ENCODE data around the gene FAM187B.
A peak's percentile ranks its signal among the peaks of the same experiment; 100 is the strongest.

FAM187B gene

DNA sequence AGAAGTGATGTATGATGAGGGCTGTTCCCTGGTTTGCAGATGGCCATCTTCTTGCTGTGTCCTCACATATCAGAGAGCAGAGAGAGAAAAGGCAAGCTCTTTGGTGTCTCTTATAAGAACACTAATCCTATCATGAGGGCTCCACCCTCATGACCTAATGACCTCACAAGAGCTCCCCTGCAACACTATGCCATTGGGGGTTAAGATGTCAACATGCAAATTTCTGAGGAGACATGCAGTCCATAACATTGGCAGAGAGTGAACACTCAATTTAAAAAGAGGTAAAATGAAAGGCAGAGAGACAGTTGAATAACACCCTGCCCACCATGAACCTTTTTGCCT, 10.9 kb downstream of the FAM187B start:
- no peak for DNase-seq (ENCODE audit: low read depth in 1 of 2, low spot score in 1 of 2)
- no peak overlapping the region for H3K4me3 ChIP-seq (replicated peaks; ENCODE audit: insufficient read depth, low read length)
- TF ChIP-seq SPI1 (IDR thresholded peaks at IDR 0.05; ENCODE audit: borderline replicate concordance, low read depth) (no peak), GABPA (IDR thresholded peaks at IDR 0.05; ENCODE audit: low read depth) (no peak), POLR2AphosphoS5 (IDR thresholded peaks at IDR 0.05; ENCODE audit: low read depth) (no peak)
- TF ChIP-seq, protein P1, sequence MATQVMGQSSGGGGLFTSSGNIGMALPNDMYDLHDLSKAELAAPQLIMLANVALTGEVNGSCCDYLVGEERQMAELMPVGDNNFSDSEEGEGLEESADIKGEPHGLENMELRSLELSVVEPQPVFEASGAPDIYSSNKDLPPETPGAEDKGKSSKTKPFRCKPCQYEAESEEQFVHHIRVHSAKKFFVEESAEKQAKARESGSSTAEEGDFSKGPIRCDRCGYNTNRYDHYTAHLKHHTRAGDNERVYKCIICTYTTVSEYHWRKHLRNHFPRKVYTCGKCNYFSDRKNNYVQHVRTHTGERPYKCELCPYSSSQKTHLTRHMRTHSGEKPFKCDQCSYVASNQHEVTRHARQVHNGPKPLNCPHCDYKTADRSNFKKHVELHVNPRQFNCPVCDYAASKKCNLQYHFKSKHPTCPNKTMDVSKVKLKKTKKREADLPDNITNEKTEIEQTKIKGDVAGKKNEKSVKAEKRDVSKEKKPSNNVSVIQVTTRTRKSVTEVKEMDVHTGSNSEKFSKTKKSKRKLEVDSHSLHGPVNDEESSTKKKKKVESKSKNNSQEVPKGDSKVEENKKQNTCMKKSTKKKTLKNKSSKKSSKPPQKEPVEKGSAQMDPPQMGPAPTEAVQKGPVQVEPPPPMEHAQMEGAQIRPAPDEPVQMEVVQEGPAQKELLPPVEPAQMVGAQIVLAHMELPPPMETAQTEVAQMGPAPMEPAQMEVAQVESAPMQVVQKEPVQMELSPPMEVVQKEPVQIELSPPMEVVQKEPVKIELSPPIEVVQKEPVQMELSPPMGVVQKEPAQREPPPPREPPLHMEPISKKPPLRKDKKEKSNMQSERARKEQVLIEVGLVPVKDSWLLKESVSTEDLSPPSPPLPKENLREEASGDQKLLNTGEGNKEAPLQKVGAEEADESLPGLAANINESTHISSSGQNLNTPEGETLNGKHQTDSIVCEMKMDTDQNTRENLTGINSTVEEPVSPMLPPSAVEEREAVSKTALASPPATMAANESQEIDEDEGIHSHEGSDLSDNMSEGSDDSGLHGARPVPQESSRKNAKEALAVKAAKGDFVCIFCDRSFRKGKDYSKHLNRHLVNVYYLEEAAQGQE (IDR thresholded peaks at IDR 0.05; ENCODE audit: insufficient replicate concordance, low read depth): no peak
- TF ChIP-seq, protein P2, sequence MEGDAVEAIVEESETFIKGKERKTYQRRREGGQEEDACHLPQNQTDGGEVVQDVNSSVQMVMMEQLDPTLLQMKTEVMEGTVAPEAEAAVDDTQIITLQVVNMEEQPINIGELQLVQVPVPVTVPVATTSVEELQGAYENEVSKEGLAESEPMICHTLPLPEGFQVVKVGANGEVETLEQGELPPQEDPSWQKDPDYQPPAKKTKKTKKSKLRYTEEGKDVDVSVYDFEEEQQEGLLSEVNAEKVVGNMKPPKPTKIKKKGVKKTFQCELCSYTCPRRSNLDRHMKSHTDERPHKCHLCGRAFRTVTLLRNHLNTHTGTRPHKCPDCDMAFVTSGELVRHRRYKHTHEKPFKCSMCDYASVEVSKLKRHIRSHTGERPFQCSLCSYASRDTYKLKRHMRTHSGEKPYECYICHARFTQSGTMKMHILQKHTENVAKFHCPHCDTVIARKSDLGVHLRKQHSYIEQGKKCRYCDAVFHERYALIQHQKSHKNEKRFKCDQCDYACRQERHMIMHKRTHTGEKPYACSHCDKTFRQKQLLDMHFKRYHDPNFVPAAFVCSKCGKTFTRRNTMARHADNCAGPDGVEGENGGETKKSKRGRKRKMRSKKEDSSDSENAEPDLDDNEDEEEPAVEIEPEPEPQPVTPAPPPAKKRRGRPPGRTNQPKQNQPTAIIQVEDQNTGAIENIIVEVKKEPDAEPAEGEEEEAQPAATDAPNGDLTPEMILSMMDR (IDR thresholded peaks at IDR 0.05; ENCODE audit: insufficient read depth, low read length): no peak
- H3K27ac ChIP-seq (replicated peaks): no peak overlapping the region
- H3K27me3 ChIP-seq (ENCODE audit: insufficient read depth, poor library complexity, severe bottlenecking): no peaks in the 10 kb centered on the region

DNA sequence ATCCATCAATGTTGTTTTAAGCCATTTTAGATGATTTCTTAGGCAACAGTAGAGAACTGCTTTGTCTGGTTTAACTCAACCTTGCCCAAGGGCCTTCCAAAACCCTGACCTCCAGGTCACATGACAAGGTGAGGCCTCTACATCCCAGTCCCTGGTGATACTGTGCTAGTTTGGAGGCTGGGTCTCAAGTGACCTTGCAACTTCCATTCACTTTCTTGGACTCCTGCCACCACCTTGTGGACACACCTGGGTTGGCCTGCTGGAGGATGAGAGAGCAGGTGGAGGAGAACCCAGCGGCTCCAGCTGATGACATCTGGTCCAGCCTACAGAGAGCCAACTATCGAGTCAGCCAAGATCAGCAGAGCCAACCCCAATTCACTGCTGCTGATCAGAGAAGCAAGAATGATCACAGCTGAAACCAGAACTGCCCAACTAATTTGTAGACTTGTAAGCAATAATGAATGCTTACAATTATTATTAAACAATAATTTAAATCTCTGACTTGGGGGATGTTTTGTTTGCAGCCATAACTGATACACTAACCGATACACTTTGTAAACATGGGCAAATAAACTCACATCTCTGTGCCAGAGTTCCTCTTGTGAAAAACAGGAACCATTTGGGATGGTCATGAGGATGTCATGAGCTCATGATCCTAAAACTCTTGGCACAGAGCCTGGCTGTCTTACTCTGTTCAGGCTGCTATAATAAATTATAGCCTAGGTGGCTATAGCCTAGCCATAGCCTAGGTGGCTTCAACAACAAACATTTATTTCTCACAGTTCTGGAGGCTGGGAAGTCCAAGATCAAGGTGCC, 11.5 kb downstream of the FAM187B start:
- DNase-seq (ENCODE audit: low read depth in 1 of 2, low spot score in 1 of 2): peak in 1 of 2 experiments; percentile 18
- no peak overlapping the region for H3K4me3 ChIP-seq (replicated peaks; ENCODE audit: insufficient read depth, low read length)
- H3K27ac ChIP-seq (replicated peaks): no peak overlapping the region
- no peaks in the 10 kb centered on the region for H3K27me3 ChIP-seq (ENCODE audit: insufficient read depth, poor library complexity, severe bottlenecking)
- TF ChIP-seq SPI1 (IDR thresholded peaks at IDR 0.05; ENCODE audit: borderline replicate concordance, low read depth): peak; percentile 6; the same call in 1 of the 2 replicates
- TF ChIP-seq, protein P2 (IDR thresholded peaks at IDR 0.05; ENCODE audit: insufficient read depth, low read length): no peak
- TF ChIP-seq, protein P1 (IDR thresholded peaks at IDR 0.05; ENCODE audit: insufficient replicate concordance, low read depth): no peak

DNA sequence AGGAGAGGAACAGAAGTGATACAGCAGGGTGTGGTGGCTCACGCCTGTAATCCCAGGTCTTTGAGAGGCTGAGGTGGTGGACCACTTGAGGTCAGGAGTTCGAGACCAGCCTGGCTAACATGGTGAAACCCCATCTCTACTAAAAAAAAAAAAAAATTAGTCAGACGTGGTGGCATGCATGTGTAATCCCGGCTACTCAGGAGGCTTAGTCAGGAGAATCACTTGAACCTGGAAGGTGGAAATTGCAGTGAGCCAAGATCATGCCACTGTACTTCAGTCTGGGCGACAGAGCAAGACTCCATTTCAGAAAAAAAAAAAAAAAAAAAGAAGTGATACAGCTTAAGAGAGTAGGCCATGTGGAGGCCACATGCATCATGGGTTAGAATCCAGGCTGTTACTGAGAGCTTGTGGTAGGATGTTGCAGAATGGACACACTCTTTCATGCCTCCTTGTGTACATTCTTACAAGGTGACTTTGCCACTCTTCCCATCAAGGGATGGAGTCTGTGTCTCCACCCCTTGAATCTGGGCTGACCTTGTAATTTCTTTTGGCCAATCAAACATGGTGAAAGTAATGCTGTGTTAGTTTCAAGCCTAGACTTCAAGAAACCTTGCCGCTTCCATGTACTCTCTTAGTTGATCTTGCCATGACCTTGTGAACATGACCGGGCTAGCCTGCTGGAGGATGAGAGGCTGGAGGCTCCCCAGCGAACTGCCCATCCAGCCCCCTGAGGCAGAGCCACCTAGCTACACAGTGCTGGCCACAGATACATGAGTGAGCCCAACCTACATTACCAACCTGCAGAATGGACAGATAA, 12.3 kb downstream of the FAM187B start:
- no peak overlapping the region for H3K4me3 ChIP-seq (replicated peaks; ENCODE audit: insufficient read depth, low read length)
- no peak for DNase-seq (ENCODE audit: low read depth in 1 of 2, low spot score in 1 of 2)
- no peaks in the 10 kb centered on the region for H3K27me3 ChIP-seq (ENCODE audit: insufficient read depth, poor library complexity, severe bottlenecking)
- TF ChIP-seq GABPA (IDR thresholded peaks at IDR 0.05; ENCODE audit: low read depth) (no peak), SPI1 (IDR thresholded peaks at IDR 0.05; ENCODE audit: borderline replicate concordance, low read depth) (no peak)
- TF ChIP-seq, protein P1 (IDR thresholded peaks at IDR 0.05; ENCODE audit: insufficient replicate concordance, low read depth): no peak
- TF ChIP-seq, protein P2 (IDR thresholded peaks at IDR 0.05; ENCODE audit: insufficient read depth, low read length): no peak
- H3K27ac ChIP-seq (replicated peaks): no peak overlapping the region

All from HL-60 (cell line).